OCI-LY3 (cell line): ENCODE measurements around the gene MAD1L1.

Experiments used
- CTCF ChIP-seq: fragments of 200-600, 300-600 bp; sonication (generic); IDR thresholded peaks from 2 replicates; pipeline ENCODE4 v1.5.1; 2014; ENCODE audit warnings: antibody characterized with exemption, low read length, low read depth
- EZH2phosphoT487 ChIP-seq: fragments of 200-600 bp; shearing (Covaris generic); IDR thresholded peaks from 2 replicates; pipeline ENCODE4 v1.6.1; 2018; ENCODE audit warnings: antibody characterized with exemption, mixed run types, low read depth

- TF ChIP-seq CTCF (no peak), EZH2phosphoT487 (no peak)
These were observed 299.5 kb downstream of the MAD1L1 start for GRCh38 chr7:1933066-1933750.
